Adipocyte (in vitro differentiated cells): ENCODE results near the gene TMPRSS6.

Experiments used
- DNase-seq: peaks from one replicate; pipeline ENCODE4 v3.0.0-alpha.2; 2015; ENCODE audit warnings: low read depth
- H3K27me3 ChIP-seq: replicated peaks from 2 replicates; pipeline ENCODE4 v1.7.0; 2013; ENCODE audit warnings: mild to moderate bottlenecking, low read length, moderate library complexity; ENCODE audit not compliant: control insufficient read depth, insufficient read depth
- H3K36me3 ChIP-seq: 2 replicates; pipeline ENCODE4 v1.7.0; 2013; ENCODE audit warnings: low read length, mild to moderate bottlenecking, moderate library complexity; ENCODE audit not compliant: control insufficient read depth, insufficient read depth, severe bottlenecking
- H3K4me1 ChIP-seq: 2 replicates; pipeline ENCODE4 v1.7.0; 2013; ENCODE audit warnings: mild to moderate bottlenecking, low read length, moderate library complexity; ENCODE audit not compliant: control insufficient read depth, insufficient read depth
- H3K4me3 ChIP-seq: 2 replicates; pipeline ENCODE4 v1.7.0; 2013; ENCODE audit warnings: mild to moderate bottlenecking, low read length, moderate library complexity
- H3K9ac ChIP-seq: 2 replicates; pipeline ENCODE4 v1.7.0; 2013; ENCODE audit warnings: mild to moderate bottlenecking, low read length, moderate library complexity
- H3K9me3 ChIP-seq: 2 replicates; pipeline ENCODE4 v1.7.0; 2013; ENCODE audit warnings: mild to moderate bottlenecking, low read length, moderate library complexity; ENCODE audit not compliant: control insufficient read depth

Gene TMPRSS6

DNA sequence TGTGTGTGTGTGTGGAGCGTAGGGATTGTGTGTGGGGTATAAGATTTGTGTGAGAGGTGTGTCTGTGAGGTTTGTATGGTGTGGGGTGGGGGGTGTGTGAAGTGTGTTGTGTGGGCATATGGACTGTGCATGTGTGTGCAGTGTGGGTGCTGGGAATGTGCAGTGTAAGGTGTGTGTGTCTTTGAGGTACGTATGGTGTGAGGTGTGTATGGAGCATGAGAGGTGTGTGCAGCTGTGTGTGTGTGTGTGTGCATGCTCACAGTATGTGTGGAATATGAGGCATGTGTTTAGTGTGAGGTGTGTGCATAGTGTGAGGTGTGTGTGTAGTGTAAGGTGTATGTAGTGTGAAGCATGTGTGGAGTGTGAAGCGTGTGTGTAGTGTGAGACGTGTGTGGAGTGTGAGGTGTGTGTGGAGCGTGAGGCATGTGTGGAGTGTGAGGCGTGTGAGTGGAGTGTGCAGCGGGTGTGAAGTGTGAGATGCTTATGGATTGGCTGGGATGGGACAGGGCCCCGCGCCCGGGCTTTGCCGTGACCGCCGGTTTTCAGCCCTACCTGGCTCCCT lies 1.7 kb upstream of the TMPRSS6 start:
- Histone ChIP-seq H3K27me3 (peaks cover 67% of the 10 kb centered on the region), H3K4me3 (no peak overlapping the region), H3K9ac (no peak overlapping the region), H3K36me3 (no peaks in the 10 kb centered on the region), H3K9me3 (no peaks in the 10 kb centered on the region), H3K4me1 (no peaks in the 10 kb centered on the region)
- no peak for DNase-seq

DNA sequence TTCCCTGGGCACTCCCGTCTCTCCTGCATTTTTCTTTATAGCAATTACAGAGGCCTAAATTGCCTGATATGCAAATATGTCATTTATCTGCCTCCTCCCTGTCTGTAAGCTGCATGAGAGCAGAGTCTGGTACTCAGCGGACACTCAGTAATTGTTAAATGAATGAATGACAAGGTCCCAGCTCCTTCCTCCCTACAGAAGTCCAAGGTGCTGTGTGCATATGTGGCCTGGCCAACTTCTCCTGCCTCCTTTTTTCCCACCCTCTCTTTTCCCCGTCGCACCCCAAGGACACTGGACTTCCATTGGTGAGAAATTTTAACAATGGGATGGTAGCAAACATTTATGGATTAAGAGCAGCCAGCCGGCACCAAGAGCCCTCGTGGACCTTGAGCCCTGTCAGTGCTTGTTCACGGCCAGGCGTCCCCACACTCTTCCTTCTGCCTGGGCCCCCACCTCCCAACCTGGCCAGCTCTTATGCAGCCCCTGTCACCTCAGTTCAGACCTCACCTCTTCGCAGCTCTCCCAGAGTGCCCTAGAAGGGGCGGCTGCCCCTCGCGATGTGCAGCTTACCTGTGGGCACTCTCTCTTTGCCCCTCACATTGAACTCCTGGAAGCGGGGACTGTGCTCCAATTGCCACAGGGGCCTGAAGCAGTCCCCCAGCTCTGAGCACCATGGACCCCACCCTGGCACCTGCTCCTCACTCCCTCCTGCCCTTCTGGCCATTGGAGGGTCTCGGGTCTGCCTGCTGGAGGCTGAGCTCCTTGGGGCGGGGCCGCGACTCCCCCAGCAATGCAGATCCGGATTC lies 1.5 kb downstream of the TMPRSS6 start:
- no peak for DNase-seq
- Histone ChIP-seq H3K27me3 (peaks cover 65% of the 10 kb centered on the region), H3K9me3 (no peaks in the 10 kb centered on the region), H3K36me3 (no peaks in the 10 kb centered on the region), H3K9ac (no peak overlapping the region), H3K4me1 (no peaks in the 10 kb centered on the region), H3K4me3 (no peak overlapping the region)

- Histone ChIP-seq H3K27me3 (peaks cover 54% of the 10 kb centered on the region), H3K9me3 (no peaks in the 10 kb centered on the region), H3K4me3 (no peak overlapping the region), H3K4me1 (no peaks in the 10 kb centered on the region), H3K36me3 (no peaks in the 10 kb centered on the region), H3K9ac (no peak overlapping the region)
- no peak for DNase-seq
Measured at GRCh38 chr22:37105990-37106389, 3.5 kb downstream of the TMPRSS6 start.

DNA sequence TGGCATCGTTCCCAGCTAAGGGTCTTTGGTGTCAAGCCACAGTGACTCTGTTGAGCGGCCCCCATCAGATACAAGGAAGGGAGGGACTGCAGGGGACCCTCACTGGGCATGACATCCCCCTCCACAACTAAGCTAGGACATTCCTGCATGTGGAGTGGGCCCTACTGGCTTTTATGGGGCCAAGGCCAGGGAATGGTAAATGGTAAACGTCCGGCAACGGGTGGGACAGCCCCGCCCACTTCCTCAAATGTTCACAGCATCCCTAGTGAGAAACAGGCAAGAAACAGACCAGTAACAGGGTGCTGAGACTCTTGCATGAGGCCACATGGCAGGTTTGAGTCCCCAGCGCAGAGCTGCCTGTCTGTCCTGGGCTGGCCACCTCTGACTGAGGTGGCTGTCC lies 4.4 kb downstream of the TMPRSS6 start:
- Histone ChIP-seq H3K36me3 (no peaks in the 10 kb centered on the region), H3K9ac (no peak overlapping the region), H3K9me3 (no peaks in the 10 kb centered on the region), H3K27me3 (peaks cover 59% of the 10 kb centered on the region), H3K4me3 (no peak overlapping the region), H3K4me1 (no peaks in the 10 kb centered on the region)
- DNase-seq, result no peak

DNA sequence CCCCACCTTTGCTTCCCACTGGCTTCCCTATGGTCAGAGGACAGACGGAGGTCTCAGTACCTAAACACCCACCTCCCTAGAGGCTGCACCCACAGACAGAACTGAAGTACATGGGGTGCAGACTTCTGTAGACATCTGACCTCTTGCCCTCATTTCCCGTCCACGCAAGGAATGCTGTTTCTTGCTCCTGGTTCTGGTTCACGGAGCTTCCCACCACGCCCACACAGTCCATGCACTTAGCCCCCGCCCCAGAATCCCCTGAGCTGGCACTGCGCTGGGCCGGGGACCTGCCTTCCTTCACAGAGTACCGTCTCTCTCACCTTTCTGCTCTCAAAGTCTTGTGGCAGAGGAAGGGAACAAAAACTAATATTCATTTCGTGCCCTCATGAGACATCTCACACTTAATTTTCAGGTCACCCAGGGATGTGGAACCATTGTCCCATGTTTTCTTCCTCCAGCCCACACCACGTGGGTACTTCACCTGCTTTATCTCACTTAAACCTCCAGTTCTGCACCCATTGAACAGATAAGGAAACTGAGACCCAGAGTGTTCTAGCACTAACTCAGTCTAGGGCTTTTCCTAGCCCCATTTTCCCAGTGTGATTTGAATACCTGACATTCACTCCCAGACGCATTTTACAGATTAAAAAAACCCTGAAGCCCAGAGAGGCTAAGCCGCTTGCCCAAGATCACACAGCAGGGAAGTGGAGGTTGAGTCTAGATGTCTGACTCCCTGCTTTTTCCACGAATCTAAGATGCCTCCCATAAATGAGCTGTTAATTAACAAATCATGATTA lies 5.7 kb downstream of the TMPRSS6 start:
- Histone ChIP-seq H3K9ac (no peak overlapping the region), H3K36me3 (no peaks in the 10 kb centered on the region), H3K4me1 (no peaks in the 10 kb centered on the region), H3K27me3 (peaks cover 65% of the 10 kb centered on the region), H3K9me3 (no peaks in the 10 kb centered on the region), H3K4me3 (no peak overlapping the region)
- DNase-seq, result no peak

DNA sequence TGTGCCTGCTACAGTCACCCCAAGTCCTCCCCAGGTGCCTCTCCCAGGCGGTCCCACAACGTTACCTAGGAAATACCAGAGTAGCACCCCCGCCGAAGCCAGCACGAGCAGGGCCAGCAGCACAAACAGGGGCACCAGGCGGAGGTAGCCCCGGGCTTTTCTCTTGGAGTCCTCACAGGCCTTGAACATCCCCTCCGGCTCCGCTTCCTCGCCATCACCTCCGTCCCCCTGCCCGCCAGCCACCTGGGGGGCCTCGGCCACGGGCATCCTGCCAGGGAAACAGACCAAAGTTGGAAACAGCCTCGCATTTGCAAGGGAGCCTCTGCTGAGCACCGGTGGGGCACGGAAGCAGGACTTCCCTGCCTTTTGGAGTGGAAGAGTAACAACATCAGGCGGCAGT lies 6.4 kb downstream of the TMPRSS6 start:
- Histone ChIP-seq H3K36me3 (no peaks in the 10 kb centered on the region), H3K9me3 (no peaks in the 10 kb centered on the region), H3K4me3 (no peak overlapping the region), H3K27me3 (peaks cover 67% of the 10 kb centered on the region), H3K4me1 (no peaks in the 10 kb centered on the region), H3K9ac (no peak overlapping the region)
- DNase-seq, result no peak

DNA sequence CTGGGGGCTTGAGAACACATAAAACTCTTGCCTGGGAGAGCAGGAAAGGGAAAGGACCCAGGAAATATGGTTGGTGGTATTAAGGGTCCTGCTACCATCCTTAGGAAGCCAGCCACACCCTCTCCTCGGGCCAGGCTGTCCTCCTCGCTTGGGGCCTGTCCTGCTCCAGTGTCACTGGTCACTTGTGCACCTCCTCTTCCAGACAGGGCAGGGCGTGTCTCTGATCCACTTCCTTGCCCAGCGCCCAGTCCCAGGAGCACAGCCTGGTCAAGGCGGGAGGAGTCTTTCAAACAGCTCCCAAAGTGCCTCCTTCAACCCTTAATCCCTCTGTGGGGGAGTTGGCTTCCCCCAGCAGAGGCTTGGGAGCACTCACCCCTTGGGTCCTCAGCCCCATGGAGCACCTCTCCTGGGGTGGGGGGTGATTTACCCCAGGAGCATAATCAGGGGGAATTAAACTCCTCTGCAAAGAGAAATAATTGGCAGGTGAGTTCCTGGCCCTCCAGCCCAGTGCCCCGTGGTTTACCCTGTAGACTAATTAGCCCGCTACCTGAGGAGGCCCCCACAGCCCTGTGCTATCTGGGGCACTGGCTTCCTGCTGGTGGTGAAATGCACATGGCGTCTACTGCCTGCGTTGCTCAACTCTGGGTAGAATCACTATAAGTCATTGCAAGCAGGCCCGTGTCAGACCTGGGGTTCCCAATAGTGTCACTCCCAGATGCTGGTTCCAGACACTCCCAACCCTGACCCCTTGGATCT lies 8.0 kb downstream of the TMPRSS6 start:
- no peak for DNase-seq
- no peaks in the 10 kb centered on the region for H3K36me3 ChIP-seq
- no peak overlapping the region for H3K4me3 ChIP-seq
- no peaks in the 10 kb centered on the region for H3K4me1 ChIP-seq
- H3K9ac ChIP-seq, result no peak overlapping the region
- H3K9me3 ChIP-seq, result no peaks in the 10 kb centered on the region
- H3K27me3 ChIP-seq, result peaks cover 69% of the 10 kb centered on the region

DNA sequence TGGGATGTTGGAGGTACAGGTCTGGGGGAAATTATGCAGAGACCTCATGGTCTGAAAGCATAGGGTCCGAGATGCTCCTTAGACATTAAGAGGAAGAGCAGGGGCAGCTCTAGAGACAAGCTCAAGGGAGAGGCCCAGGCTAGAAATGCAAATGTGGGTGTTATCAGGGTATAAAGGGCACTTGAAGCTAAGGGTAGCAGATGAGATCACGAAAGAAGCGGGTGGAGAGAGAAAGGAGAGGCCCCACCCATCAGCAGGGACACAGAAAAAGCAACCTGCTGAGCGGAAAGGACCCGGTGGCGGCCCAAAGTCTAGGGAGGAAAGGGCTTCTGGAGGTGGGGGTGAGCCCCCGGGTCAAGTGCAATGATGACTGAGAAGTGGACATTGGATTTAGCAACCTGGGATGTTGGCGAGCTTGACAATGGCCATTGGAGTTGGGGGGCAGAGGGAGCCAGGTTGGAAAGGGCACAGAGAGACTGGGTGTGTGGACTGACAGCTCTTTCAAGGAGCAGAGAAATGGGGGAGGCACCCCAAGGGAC lies 8.9 kb downstream of the TMPRSS6 start:
- Histone ChIP-seq H3K4me3 (no peak overlapping the region), H3K27me3 (peaks cover 70% of the 10 kb centered on the region)
- no peak for DNase-seq

GRCh38 chr22:37098976-37099591 lies 10.4 kb downstream of the TMPRSS6 start:
- Histone ChIP-seq H3K36me3 (no peaks in the 10 kb centered on the region), H3K27me3 (peaks cover 78% of the 10 kb centered on the region), H3K4me1 (no peaks in the 10 kb centered on the region), H3K9me3 (no peaks in the 10 kb centered on the region), H3K9ac (no peak overlapping the region), H3K4me3 (no peak overlapping the region)
- no peak for DNase-seq

More for the DNA sequence above, 8.9 kb downstream of the TMPRSS6 start:
- no peaks in the 10 kb centered on the region for H3K36me3 ChIP-seq
- H3K4me1 ChIP-seq, result no peaks in the 10 kb centered on the region
- no peaks in the 10 kb centered on the region for H3K9me3 ChIP-seq
- no peak overlapping the region for H3K9ac ChIP-seq

DNA sequence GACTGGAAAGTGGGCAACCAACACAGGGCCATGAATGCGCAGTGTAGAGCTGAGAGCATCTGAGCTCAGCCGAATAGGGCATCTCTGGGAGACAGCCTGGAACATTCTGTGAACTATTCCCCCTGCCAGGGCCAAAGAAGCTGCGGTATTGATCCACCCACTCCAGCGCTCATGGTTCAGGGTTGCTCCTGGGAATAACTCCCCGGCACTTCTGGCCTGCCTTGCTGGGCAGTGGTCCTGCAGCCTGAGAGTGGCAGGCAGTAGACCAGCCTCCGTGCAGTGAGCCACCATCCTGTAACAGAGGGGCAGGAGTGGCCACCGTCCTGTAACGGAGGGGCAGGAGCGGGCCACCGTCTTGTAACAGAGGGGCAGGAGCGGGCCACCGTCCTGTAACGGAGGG lies 12.2 kb downstream of the TMPRSS6 start:
- H3K9me3 ChIP-seq, result no peaks in the 10 kb centered on the region
- no peaks in the 10 kb centered on the region for H3K36me3 ChIP-seq
- H3K4me1 ChIP-seq, result no peaks in the 10 kb centered on the region
- no peak overlapping the region for H3K4me3 ChIP-seq
- H3K27me3 ChIP-seq, result peaks cover 72% of the 10 kb centered on the region
- H3K9ac ChIP-seq, result no peak overlapping the region
- DNase-seq, result no peak
